GM21723 (cell line): Measurements from ENCODE around the gene TMEM9B.
"Not testable (repeated sequence)": the region's sequence is repeated elsewhere in the genome, so short reads cannot be mapped to it uniquely, and the experiment has no call there.

Source experiments
- ATAC-seq: cut with Tn5 transposase; IDR thresholded peaks from one replicate; pipeline ENCODE4 v1.9.1; 2021; ENCODE audit warnings: mild to moderate bottlenecking, moderate library complexity; ENCODE audit not compliant: unreplicated experiment

The TMEM9B gene

DNA sequence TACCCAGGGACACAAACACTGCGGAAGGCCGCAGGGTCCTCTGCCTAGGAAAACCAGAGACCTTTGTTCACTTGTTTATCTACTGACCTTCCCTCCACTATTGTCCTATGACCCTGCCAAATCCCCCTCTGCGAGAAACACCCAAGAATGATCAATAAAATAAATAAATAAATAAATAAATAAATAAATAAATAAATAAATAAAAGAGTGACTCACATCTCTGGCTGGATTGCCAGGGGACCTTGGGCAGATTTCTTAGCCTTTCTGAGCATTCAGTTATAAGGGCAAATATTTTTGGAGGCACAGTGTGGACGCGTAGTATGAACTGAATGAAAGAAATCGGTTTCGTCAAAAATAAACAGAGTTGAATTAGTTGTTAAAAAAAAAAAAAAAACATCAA is 15.1 kb upstream of the TMEM9B start:
- ATAC-seq, result not testable (repeated sequence)

DNA sequence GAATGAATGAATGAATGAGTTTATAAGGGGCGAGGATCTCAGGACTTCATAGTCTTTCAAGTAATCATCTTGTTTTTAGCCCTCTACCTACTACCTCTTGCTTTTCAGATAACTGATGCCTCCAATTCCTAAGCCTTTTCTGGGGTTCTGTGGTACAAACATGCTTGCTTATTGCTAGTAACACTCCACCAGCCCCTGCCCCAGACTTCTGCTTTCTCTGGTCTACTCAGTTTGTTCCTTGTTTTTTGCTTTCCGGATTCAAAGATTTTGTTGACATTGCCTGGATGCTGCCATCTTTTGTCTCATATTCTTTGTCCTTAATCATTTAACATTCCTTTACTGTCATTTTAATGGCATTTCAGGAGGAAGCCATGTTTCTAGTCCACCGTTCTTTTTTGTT is 8.9 kb upstream of the TMEM9B start:
- ATAC-seq, result no peak

DNA sequence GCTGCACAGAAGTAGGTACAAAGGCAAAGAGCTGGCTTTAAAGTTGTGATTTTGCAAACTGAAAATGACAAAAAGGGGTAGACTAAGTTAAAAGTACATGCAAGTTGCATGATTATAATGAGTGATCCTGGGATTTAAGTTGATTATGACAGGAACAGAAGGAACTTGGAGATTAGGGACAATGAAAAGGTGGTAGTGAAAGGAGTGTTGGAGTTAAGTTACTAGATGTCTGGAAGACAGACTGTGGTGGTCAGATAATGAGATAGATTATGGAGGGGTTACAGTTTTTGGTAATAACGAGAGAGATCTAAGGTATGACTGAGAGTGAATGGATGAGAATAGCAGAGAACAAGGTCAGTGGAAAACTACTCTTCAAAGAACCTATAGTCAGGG is 7.7 kb upstream of the TMEM9B start:
- ATAC-seq, result no peak

DNA sequence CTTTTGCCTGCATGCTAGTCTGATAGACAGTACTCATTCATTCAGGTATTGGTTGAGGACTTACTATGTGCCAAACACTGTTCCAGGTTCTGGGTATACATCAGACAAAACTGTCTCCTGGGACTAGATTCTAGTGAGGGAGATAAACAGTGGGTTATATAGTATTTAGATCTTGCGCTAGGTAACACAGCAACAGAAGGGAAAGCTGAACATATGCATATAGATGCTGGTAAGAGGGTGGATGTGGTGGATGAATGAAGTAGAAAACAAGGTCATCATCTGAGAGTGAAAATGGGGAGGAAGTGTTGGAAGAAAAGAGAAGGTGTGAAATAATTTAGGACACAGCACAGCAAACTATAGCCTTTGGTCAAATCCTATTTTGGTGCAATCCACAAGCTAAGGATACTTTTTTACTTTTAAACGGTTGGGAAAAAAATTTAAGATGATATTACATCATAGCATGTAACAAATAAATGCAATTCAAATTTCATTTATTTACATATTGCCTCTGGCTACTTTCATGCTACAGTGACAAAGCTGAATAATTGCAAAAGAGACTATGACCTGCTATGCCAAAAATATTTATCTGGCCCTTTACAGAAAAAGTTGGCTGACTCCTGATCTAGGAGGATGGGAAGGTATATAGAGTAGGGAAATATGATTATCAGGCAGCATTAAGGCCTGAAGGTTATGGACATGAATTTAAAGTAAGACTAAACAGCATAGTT is 7.1 kb upstream of the TMEM9B start:
- ATAC-seq, result no peak

DNA sequence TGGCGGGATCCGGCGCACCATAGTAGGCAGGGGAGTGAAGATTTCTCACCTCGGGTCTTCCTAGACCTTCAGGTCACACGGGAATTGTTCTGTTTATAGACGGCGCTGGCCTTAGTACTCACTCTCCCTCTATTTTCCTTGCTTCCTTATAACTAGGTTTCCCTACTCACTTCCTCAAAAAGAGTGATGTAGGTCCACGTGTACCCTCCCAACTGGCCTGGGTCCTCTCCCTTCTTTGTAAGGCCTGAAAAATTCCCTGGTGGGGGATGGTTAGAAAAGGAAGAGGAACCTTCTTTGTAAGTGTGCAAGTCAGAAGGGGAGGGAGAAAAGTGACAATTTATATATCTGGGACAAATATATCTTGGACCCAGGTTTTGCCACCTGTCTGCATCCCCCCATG is 2.9 kb upstream of the TMEM9B start:
- no peak for ATAC-seq

DNA sequence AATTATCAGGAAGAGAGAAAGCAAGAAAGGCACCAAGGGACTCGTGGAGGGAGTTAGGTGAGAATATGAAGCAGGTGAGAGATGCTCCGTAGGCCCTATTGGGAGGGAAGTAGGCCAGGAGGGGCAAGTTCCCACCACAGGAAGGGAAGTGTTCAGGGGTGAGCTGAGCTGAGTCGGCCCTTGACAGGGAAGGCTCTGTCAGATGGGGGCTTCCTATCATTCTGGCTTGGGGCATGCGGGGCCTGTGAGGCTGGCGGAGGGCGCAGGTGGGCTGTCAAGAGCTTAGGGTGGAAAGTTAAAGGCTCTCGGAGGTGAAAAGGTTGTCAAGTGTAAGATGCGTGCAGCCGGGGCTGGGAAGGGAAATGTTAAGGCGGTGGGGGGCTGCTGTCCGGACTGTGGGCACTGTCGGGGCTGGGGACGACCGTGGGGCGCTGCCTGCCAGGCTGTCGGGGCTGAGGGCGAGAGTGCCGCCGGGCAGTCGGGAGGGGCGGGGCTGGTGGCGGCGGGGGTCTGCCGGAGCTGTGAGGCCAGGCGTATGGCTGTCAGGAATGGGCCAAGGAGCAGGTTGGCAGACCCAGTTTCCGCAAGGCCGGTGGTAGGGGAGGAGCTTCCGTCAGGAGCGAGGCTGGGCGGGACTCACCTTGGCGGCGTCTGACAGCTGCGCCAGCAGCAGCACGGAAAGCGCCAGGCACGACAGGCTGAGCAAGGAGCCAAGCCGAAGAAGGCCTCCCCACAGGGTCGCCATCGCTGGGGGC is 496 bp downstream of the TMEM9B start:
- peak; percentile 69 for ATAC-seq

DNA sequence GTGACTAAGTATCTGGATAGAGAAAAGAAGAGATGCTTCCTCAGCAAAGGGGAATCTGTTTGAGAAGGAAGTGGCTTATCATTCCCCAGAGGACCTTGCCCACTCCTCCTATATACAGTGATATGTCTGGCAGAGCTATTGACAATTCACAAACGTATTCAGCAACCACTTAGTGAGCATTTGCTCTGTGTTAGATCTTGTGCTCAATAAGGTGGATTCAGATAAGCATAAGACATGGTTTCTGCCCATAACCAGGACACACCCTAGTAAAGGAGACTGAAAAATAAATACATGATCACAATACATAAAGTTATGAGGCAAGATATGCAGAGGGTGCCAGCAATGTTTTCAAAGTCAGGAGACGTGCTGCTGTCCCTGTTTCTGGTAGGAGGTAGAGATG is 1.4 kb downstream of the TMEM9B start:
- no peak for ATAC-seq

DNA sequence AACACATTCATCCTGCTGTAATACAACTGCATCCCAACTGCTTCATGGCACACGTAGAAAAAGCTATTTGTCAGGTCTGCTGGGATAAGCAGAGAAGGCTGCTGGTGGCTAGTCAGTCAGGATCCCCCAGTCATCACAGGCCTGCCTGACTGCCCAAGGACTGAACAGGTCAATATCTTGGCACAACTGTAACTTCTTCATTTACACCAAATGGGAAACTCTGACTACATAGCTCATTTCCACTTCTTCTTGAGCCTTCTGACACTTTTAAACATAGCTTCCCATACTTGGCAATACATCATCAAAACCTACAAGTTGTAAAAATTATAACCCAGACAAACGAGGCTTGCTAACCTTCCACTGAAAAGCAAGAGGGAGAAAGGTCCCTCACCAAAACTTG is 2.8 kb downstream of the TMEM9B start:
- ATAC-seq, result no peak

DNA sequence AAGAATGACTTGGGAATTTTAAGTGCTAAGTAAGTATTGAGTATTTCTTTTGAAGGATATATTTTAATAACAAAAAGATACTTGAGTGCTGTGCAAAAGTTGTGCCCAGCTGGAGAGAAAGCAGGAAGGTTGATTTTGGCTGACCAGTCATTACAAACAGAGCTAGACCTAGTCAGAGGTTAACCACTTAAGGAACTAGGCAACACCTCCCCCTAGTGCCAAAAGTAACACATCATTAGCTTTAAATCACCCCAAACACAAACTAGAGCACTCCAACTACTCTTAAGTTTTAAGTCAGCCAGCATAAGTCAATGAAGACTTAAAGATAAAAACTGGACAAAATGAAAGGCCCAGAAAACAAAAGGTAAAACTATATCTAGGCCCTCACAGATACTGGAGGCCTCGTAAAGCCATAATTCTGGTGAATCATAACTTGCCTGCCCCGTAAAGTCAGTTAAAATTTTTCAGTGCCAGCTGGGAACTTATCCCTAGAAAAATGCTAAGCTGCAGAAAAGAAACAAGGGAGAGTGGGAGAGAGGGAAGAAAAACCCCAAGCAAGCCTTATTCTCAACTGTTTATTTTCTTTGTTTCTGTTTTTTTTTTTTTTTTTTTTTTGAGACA is 4.6 kb downstream of the TMEM9B start:
- peak; percentile 39 for ATAC-seq

DNA sequence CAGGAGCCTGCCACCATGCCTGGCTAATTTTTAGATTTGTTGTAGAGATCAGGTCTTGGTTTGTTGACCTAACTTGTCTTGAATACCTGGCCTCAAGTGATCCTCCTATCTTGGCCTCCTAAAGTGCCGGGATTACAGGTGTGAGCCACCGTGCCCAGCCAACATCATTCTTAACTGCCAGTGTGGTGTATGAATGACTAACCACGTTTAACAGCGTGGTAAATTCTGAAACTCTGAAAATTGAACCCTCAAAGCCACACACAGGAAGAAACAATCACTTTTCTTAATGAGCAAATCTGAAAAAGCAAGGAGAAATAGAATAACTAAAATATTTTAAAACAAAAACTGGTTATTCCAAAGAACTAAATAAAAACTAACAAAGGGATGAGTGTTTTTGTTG is 7.4 kb downstream of the TMEM9B start:
- ATAC-seq, result no peak

DNA sequence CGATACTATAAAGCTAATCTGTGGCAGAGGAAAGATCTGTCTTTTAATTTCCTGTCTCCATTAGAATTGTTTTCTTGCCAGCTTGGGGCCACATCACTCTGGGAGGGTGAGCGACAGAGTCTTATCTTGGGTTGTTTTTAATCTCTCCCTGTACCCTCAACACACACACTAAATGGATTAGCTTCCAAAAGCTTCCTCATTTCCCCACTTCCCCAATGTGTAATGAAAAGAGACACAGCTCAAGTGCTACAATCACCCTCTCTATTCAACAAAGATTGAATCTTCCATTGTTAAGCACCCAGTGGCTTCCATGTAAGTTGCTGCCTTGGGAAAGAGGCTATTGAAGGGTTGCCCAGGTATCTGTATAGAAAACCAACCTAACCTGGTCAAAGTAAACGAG is 15.4 kb downstream of the TMEM9B start:
- ATAC-seq, result no peak

DNA sequence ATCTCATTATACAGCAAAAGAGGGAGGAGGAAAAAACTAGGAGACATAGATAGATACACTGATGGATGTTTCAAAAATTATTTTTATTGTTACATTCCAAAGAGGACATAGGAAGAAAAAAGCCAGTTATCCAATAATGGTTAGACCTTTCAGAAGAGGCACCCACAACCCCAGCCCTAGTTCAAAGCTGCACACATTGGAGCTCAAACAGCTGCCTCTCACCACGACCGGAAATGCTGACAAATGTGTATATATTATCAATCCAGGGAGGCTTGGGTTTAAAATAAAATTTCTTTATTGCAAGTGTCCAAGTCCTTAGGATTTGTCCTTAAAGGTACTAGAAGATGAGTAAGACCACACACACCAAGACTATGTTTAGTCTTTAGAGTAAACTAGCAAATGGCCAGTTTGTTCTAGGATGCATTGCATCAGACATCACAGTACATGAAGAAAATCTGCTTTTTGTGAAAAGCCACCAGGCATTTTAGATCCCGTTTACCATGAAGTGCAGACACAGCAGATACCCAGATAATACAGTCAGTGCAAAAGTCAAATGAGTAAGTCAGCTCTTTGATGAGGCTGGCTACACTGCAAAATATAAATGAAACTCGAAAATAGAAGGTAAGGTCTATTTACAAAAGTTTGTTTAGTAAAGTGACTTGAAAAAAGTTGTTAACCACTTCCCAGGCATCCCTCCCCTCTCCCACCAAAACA is 16.9 kb downstream of the TMEM9B start:
- no peak for ATAC-seq

DNA sequence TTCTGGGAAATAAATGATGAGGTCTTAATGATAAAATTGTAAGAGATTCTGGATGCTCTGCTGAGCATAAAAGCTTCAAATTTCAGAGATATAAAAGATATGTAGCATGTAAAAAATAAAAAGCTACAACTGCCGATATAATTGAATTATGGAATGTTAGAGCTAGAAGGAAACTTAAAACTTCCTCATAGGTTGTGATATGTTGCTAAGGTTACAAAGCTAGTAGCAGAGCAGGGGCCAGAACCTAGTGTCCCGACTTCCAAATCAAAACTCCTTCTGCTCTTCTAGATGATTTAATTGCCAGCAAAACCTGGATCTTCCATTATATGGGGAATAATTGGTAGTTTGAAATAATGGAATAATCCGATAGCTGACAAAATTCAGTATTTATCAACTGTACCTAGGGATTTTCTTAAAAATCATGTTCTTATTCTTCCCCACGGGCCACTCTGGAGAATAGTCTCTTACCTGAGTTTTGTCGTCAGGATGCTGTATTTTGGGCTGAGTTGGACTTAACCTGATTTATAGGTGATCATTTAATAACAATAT is 21.6 kb downstream of the TMEM9B start, which contains the start of gene ASCL3:
ASCL3 (minus strand) TSS at position 499 of the 549 bp plus-strand sequence. CDS start 4,855 bp downstream, outside the sequence.
- no peak for ATAC-seq

DNA sequence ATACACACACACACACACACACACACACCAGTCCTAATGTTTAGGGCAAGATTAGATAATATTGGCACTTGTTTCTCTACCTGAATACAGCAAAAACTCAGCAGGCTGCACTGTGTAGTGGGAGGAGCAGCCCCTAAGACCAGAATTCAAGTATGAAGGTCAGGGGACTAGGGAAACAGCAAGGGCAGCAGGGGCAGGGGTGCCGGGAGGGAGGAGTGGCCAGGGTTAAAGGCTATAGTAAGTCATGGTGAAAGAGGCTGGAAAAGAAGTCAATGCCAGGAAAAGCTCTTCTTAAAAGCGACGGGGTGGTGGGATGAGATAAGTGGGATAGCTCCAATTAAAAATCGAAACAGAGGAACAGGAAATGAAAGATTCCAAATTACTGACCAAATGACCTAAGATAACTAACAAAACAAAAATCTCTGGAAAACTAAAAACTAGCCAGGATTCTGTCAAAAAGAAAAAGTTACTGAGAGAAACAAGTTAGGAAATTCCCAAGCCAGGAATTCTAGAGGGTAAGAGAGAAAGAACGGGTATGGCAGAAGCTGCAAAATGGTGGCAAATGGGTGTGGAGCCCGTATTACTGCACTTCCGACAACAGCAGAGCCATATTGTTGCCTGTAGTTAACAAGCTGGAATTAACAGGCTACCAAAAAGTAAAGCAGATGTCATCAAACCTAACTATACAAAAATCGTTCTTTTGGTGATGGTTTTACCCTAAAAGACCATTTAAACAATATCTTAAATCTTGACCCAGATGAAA is 22.7 kb downstream of the TMEM9B start:
- ATAC-seq, result no peak

DNA sequence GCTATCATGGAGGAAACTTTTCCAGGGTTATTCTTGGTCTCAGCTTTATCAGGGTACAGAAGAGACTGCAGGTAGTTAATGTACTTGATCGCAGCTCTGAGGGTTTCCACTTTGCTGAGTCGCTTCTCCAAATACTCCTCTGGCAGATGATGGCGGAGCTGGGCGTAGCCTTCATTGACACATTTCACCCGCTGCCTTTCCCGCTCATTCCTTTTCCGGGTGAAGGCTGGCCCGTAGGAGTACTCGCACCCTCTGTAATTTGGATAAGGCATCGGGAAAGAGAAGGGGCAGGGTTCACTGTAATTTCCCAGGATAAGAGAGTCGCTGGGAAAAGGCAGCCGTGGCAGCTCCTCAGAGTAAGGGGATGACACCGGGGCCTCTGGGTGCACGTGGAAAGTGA is 26.6 kb downstream of the TMEM9B start:
- no peak for ATAC-seq

DNA sequence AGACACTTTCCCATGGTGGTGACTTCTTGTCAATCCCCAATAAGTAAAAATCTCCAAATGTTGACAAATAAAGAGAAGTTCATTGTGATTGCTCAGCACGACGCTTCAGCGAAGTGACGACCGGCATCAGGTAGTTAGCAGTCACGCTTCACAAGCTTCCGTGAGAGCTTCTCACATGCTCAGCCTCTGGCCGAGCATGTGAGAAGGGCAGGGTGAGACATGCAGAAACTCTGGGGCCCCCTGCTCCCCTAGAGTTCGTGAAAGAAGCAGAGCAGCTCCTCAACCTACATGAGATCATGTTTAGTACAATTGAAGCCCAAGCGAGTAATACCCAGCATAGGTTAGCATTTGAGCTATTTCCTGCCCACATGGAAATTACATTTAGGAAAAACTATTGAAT is 27.1 kb downstream of the TMEM9B start:
- peak; percentile 89 for ATAC-seq

DNA sequence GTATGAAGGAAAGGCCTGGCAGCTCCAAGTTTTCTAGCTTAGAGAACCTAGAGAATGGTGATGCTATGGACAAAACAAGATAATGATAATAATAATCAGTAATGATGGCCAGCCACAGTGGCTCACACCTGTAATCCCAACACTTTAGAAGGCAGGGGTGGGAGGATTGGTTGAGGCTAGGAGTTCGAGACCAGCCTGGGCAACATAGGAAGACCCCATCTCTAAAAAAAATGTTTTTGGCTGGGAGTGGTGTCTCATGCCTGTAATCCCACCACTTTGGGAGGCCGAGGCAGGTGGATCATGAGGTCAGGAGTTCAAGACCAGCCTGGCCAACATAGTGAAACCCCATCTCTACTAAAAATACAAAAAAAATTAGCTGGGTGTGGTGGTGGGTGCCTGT is 28.5 kb downstream of the TMEM9B start:
- ATAC-seq, result not testable (repeated sequence)

DNA sequence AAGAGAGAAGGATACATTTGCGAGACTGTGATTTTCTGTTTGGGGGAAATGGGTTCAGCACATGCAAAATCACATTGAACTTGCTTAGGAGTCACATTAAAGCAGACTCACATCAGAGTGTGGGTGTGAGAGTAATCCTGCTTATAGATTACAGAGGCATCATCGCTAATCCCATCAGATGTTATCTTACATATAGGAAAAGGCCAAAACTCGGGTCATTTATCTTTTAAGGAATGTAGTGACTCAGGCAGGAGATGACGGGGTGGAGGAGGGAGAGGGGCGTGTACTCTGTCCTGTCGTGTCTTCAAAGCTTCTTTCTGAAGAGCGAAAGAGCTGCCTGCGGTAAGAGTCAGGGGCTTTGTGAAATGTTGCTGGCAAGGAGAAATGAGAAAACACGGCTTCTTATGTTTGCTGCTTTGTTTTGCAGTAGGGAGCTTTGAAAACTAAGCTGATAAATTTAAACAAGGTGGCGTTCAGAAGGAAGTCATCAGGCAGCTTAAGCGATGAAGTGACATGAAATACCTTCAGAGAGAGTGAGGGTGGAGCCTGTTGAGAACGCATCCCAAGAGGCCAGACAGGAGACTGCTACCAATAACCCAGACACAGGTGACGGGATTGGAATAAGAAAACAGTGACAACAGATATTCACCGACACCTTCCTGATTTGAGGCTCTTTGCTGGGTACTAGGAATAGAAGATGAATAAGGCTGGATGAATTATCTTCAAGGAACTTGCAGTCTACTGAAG is 29.3 kb downstream of the TMEM9B start:
- no peak for ATAC-seq

DNA sequence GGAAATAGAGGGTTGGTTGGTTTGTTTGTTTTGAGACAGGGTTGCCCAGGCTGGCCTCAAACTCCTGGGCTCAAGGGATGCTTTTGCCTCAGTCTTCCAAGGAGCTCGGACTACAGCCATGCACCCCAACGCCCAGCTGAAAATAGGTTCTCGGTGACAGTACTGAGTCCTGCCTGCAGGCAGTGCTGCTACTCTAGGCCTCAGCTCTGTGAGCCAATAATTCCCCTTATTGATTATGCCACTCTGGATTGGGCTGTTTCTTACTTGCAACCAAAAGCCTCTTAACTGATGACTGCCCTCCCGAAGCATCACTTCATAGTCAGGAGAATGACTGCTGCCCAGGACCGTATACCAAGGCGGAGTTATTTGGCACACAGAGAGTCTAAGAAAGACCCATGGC is 30.3 kb downstream of the TMEM9B start:
- no peak for ATAC-seq
